DND-41 (cell line): Measurements from ENCODE around the gene RASL11A.

Source experiments
- CTCF ChIP-seq: IDR thresholded peaks from 2 replicates; pipeline ENCODE4 v1.5.1; 2012; ENCODE audit warnings: borderline replicate concordance, low read length, moderate library complexity, mild to moderate bottlenecking; ENCODE audit not compliant: poor library complexity, severe bottlenecking; ENCODE audit errors: extremely low read depth
- EZH2 ChIP-seq: IDR thresholded peaks from 3 replicates; pipeline ENCODE4 v1.6.1; 2012; ENCODE audit warnings: borderline replicate concordance, low read depth, mild to moderate bottlenecking, moderate library complexity, low read length, inconsistent platforms; ENCODE audit not compliant: severe bottlenecking

GRCh38 chr13:27293076-27293691, 22.6 kb downstream of the RASL11A start:
- no peak for TF ChIP-seq CTCF
- no peak for TF ChIP-seq EZH2
